OCI-LY1 (cell line): Measurements from ENCODE around the gene ECPAS.

Source experiments
- H2AFZ ChIP-seq: fragments of 200-600 bp; sonication (generic), shearing (Covaris generic); 2 replicates; pipeline ENCODE4 v1.6.0; 2014; ENCODE audit warnings: antibody characterized with exemption, mild to moderate bottlenecking, low read length
- H3F3A ChIP-seq: fragments of 200-600 bp; sonication (generic), shearing (Covaris generic); 2 replicates; pipeline ENCODE4 v1.6.0; 2014; ENCODE audit warnings: mild to moderate bottlenecking, antibody characterized with exemption, low read length, moderate library complexity; ENCODE audit not compliant: insufficient read depth
- H3K27ac ChIP-seq: fragments of 200-600 bp; sonication (generic); 2 replicates; pipeline ENCODE4 v1.5.1; 2014; ENCODE audit warnings: low read length, mixed run types, mild to moderate bottlenecking, low read depth; ENCODE audit not compliant: poor library complexity, severe bottlenecking
- H3K27me3 ChIP-seq: fragments of 200-600 bp; sonication (generic); 2 replicates; pipeline ENCODE4 v1.6.0; 2014; ENCODE audit warnings: antibody characterized with exemption, mild to moderate bottlenecking, low read length, moderate library complexity; ENCODE audit not compliant: insufficient read depth
- H3K36me3 ChIP-seq: fragments of 200-600 bp; sonication (generic); 2 replicates; pipeline ENCODE4 v1.6.1; 2014; ENCODE audit warnings: mild to moderate bottlenecking, antibody characterized with exemption, low read length, moderate library complexity, mixed read lengths; ENCODE audit not compliant: insufficient read depth
- H3K4me1 ChIP-seq: fragments of 200-600 bp; sonication (generic); 2 replicates; pipeline ENCODE4 v1.5.1; 2014; ENCODE audit warnings: mild to moderate bottlenecking, low read length, moderate library complexity; ENCODE audit not compliant: insufficient read depth, severe bottlenecking
- H3K4me2 ChIP-seq: fragments of 200-600 bp; sonication (generic), shearing (Covaris generic); 2 replicates; pipeline ENCODE4 v1.6.1; 2014; ENCODE audit warnings: low read length
- H3K4me3 ChIP-seq: fragments of 200-600 bp; sonication (generic); 2 replicates; pipeline ENCODE4 v1.5.1; 2014; ENCODE audit warnings: low read length, low read depth, mild to moderate bottlenecking, mixed read lengths; ENCODE audit not compliant: poor library complexity, severe bottlenecking
- H3K79me2 ChIP-seq: fragments of 200-600 bp; shearing (Covaris generic); 2 replicates; pipeline ENCODE4 v1.6.1; 2016; ENCODE audit warnings: mixed run types, low read length, mixed read lengths; ENCODE audit not compliant: insufficient read depth
- H3K9ac ChIP-seq: fragments of 200-600 bp; sonication (generic), shearing (Covaris generic); 2 replicates; pipeline ENCODE4 v1.6.1; 2014; ENCODE audit warnings: mild to moderate bottlenecking, low read length, mixed read lengths
- H3K9me2 ChIP-seq: fragments of 200-600 bp; sonication (generic), shearing (Covaris generic); 2 replicates; pipeline ENCODE4 v1.6.1; 2014; ENCODE audit warnings: low read depth, mild to moderate bottlenecking, low read length, mixed read lengths
- H3K9me3 ChIP-seq: fragments of 200-600 bp; shearing (Covaris generic); 2 replicates; pipeline ENCODE4 v1.6.1; 2014; ENCODE audit warnings: low read length, mixed read lengths
- H4K20me1 ChIP-seq: fragments of 200-600 bp; sonication (generic), shearing (Covaris generic); 2 replicates; pipeline ENCODE4 v1.6.0; 2016; ENCODE audit warnings: mild to moderate bottlenecking, low read length; ENCODE audit not compliant: insufficient read depth
- EZH2 ChIP-seq: fragments of 200-600 bp; sonication (generic), shearing (Covaris generic); IDR thresholded peaks from 2 replicates; pipeline ENCODE4 v1.8.0; 2017; ENCODE audit warnings: borderline replicate concordance, mixed run types, mild to moderate bottlenecking, antibody characterized with exemption, low read length, moderate library complexity, mixed read lengths
- TF ChIP-seq, protein P1 (sequence below): fragments of 200-600 bp; sonication (generic), shearing (Covaris generic); IDR thresholded peaks from 2 replicates; pipeline ENCODE4 v1.5.1; 2017; ENCODE audit warnings: mild to moderate bottlenecking, antibody characterized with exemption, low read length, moderate library complexity, mixed read lengths

ECPAS gene

DNA sequence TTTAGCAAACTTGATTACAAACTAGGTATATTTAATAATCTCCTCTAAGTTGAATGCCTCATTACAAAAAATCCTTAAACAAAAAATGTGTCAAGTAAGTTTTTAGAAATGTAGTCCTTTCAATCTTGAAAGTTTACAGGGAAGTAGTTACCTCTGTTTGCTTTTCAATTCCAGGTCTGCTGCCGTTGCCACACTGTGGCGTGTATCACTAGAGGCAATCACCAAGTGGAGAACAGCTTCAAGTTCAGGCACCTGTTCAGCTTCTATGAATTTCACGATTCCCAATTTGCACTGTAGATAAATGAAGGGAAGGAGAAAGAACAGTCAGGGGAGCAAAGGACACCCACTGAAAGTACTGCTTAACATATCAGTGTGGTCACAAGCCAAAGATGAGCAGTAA, 51.1 kb downstream of the ECPAS start:
- Histone ChIP-seq H3K27me3 (no peaks in the 10 kb centered on the region), H3K4me1 (no peaks in the 10 kb centered on the region), H3K4me3 (no peak overlapping the region), H3K9me3 (no peaks in the 10 kb centered on the region), H3K4me2 (no peak overlapping the region), H3F3A (no peaks in the 10 kb centered on the region), H3K9ac (no peak overlapping the region), H4K20me1 (no peaks in the 10 kb centered on the region), H3K36me3 (peaks cover 78% of the 10 kb centered on the region), H3K9me2 (no peaks in the 10 kb centered on the region), H3K79me2 (no peaks in the 10 kb centered on the region), H3K27ac (no peak overlapping the region), H2AFZ (no peak overlapping the region)
- TF ChIP-seq, protein P1, sequence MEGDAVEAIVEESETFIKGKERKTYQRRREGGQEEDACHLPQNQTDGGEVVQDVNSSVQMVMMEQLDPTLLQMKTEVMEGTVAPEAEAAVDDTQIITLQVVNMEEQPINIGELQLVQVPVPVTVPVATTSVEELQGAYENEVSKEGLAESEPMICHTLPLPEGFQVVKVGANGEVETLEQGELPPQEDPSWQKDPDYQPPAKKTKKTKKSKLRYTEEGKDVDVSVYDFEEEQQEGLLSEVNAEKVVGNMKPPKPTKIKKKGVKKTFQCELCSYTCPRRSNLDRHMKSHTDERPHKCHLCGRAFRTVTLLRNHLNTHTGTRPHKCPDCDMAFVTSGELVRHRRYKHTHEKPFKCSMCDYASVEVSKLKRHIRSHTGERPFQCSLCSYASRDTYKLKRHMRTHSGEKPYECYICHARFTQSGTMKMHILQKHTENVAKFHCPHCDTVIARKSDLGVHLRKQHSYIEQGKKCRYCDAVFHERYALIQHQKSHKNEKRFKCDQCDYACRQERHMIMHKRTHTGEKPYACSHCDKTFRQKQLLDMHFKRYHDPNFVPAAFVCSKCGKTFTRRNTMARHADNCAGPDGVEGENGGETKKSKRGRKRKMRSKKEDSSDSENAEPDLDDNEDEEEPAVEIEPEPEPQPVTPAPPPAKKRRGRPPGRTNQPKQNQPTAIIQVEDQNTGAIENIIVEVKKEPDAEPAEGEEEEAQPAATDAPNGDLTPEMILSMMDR = no peak
- no peak for TF ChIP-seq EZH2

DNA sequence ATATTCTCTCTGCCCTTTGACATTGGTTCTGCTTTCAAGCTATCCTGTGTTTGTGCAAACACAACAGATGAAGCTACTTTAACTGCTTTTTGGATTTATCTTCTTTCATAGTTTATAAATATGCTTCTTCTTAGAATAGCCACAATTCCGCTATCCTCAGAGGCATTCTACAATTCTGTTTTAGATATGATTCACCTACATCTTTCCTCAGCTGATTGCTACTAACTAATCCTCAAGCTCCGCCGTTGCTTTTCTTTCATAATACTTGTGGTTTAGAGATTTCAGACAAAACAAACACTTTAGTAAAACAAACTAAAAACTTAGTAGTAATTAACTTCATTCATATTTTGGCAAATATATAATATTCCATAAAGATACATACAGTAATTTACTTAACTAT, 52.5 kb downstream of the ECPAS start:
- peaks cover 79% of the 10 kb centered on the region for H3K36me3 ChIP-seq

GRCh38 chr9:111429175-111429574, 55.0 kb downstream of the ECPAS start:
- H3F3A ChIP-seq = no peaks in the 10 kb centered on the region
- H3K4me1 ChIP-seq = no peaks in the 10 kb centered on the region
- H3K27ac ChIP-seq = no peak overlapping the region
- no peaks in the 10 kb centered on the region for H3K79me2 ChIP-seq
- no peak overlapping the region for H3K9ac ChIP-seq
- no peaks in the 10 kb centered on the region for H3K9me2 ChIP-seq
- TF ChIP-seq, protein P1 = no peak
- no peak for TF ChIP-seq EZH2
- no peaks in the 10 kb centered on the region for H4K20me1 ChIP-seq
- H3K4me3 ChIP-seq = no peak overlapping the region
- no peaks in the 10 kb centered on the region for H3K9me3 ChIP-seq
- no peaks in the 10 kb centered on the region for H3K27me3 ChIP-seq
- peaks cover 91% of the 10 kb centered on the region for H3K36me3 ChIP-seq
- no peak overlapping the region for H2AFZ ChIP-seq
- no peak overlapping the region for H3K4me2 ChIP-seq

More for the DNA sequence above, 52.5 kb downstream of the ECPAS start:
- Histone ChIP-seq H3K9me2 (no peaks in the 10 kb centered on the region), H3K4me2 (no peak overlapping the region), H3K9me3 (no peaks in the 10 kb centered on the region), H3K4me3 (no peak overlapping the region), H3F3A (no peaks in the 10 kb centered on the region), H3K79me2 (no peaks in the 10 kb centered on the region), H3K4me1 (no peaks in the 10 kb centered on the region), H3K9ac (no peak overlapping the region), H4K20me1 (no peaks in the 10 kb centered on the region), H2AFZ (no peak overlapping the region), H3K27ac (no peak overlapping the region), H3K27me3 (no peaks in the 10 kb centered on the region)
- TF ChIP-seq, protein P1 = no peak
- no peak for TF ChIP-seq EZH2
